Measurements from ENCODE around the gene ANGPT4.
A peak's percentile ranks its signal among the peaks of the same experiment; 100 is the strongest.

Gene ANGPT4

GRCh38 chr20:916125-916799, at the start of gene ANGPT4:
Gene ANGPT4, minus strand, starts transcription at chr20:916334. Its CDS starts 120 bp downstream, at chr20:916214.
- DNase-seq, result no peak

GRCh38 chr20:963795-964194, 47.7 kb upstream of the ANGPT4 start:
- no peak for DNase-seq

- DNase-seq, result no peak
Observed at GRCh38 chr20:962683-963082, 46.5 kb upstream of the ANGPT4 start.

- no peak for DNase-seq
Observed at GRCh38 chr20:962223-962622, 46.1 kb upstream of the ANGPT4 start.

- DNase-seq, result no peak
Observed at GRCh38 chr20:961768-962167, 45.6 kb upstream of the ANGPT4 start.

GRCh38 chr20:959996-960615, 44.0 kb upstream of the ANGPT4 start:
- DNase-seq, result no peak

- no peak for DNase-seq
Observed at GRCh38 chr20:958936-959815, 43.0 kb upstream of the ANGPT4 start.

- DNase-seq, result no peak
Observed at GRCh38 chr20:957544-957943, 41.4 kb upstream of the ANGPT4 start.

GRCh38 chr20:956330-956951, 40.3 kb upstream of the ANGPT4 start:
- peak; percentile 74 for DNase-seq

GRCh38 chr20:955656-956055, 39.5 kb upstream of the ANGPT4 start:
- no peak for DNase-seq

- no peak for DNase-seq
Observed at GRCh38 chr20:955111-955510, 39.0 kb upstream of the ANGPT4 start.

GRCh38 chr20:953742-954141, 37.6 kb upstream of the ANGPT4 start:
- no peak for DNase-seq

- no peak for DNase-seq
Observed at GRCh38 chr20:952196-952795, 36.2 kb upstream of the ANGPT4 start.

- DNase-seq, result no peak
Observed at GRCh38 chr20:951384-952169, 35.4 kb upstream of the ANGPT4 start.

- DNase-seq, result no peak
Observed at GRCh38 chr20:949717-950116, 33.6 kb upstream of the ANGPT4 start.

- DNase-seq, result no peak
Observed at GRCh38 chr20:946826-947225, 30.7 kb upstream of the ANGPT4 start.

- no peak for DNase-seq
Observed at GRCh38 chr20:945841-946240, 29.7 kb upstream of the ANGPT4 start.

GRCh38 chr20:944774-945410, 28.8 kb upstream of the ANGPT4 start:
- DNase-seq, result no peak

- no peak for DNase-seq
Observed at GRCh38 chr20:944148-944547, 28.0 kb upstream of the ANGPT4 start.

- no peak for DNase-seq
Observed at GRCh38 chr20:942611-943010, 26.5 kb upstream of the ANGPT4 start.

GRCh38 chr20:940926-941325, 24.8 kb upstream of the ANGPT4 start:
- DNase-seq, result no peak

- DNase-seq, result no peak
Observed at GRCh38 chr20:939606-940005, 23.5 kb upstream of the ANGPT4 start.

Measured in CD4-positive, alpha-beta T cell treated with Interleukin-21 for 1 hour (primary cell).